Stimulated activated CD4-positive, alpha-beta T cell treated with anti-CD3 and anti-CD28 coated beads, Interleukin-4, amount 100 ng/mL, for 48 hours (primary cell): ENCODE results near the gene PTPRF.

Source experiments
- DNase-seq, 2 donors: peaks; one replicate each; pipeline ENCODE4 v3.0.0-alpha.2; 2020; ENCODE audit warnings: low read depth in 2 of 2

PTPRF gene

GRCh38 chr1:43664369-43664768, 133.7 kb downstream of the PTPRF start:
- DNase-seq, result no peak

DNA sequence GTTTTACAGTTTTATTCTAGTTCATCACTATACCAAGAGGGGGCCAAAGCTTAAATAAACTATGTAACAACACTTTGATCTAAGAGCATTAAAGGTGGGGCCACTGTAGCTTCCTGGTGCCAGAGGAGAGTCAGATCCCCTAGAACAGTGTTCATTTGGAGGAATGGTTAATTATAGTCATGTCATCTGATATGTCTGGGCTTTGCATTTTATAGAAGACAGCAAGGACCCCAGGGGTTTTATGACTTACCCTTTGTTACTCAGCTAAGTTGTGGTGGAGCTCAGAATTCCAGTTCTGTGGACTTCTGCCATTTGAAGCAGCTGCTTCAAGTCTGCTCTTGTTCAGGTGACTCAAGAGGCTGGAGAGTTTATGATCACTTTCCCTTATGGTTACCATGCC, 135.9 kb downstream of the PTPRF start:
- DNase-seq, result no peak

DNA sequence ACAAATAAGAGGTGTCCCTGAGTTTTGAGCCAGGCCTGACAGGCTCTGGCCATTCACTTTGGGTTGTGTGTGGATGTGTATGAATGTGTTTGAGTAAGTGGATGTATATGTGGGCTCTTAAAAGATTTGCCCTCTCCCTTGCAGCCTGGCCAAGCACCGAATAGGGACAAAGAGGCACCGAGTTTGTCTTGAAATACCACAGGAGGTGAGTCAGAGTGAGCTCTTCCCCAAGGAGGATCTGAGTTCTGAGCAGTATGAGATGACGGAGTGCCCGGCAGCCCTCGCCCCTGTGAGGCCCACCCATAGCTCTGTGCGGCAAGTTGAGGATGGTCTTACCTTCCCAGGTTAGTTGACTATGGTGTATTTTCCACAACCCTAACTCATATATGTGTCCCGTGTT, 138.3 kb downstream of the PTPRF start:
- no peak for DNase-seq

DNA sequence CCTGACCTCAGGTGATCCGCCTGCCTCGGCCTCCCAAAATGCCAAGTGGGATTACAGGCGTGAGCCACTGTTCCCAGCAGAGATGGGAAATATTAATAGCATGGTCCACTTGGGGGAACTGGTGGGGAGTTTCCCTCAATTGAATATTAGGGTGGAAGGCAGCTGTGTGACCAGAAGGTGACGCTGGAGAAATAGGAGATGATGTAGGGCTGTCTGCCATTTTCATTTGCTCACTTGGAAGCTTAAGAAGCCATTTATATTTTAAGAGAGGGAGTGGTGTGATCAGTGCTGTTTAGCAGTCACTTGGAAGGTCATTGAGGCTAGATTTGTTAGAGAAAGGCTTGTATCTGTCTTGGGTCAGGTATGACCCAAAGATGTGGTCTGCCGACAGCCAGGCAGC, 139.2 kb downstream of the PTPRF start:
- no peak for DNase-seq

DNA sequence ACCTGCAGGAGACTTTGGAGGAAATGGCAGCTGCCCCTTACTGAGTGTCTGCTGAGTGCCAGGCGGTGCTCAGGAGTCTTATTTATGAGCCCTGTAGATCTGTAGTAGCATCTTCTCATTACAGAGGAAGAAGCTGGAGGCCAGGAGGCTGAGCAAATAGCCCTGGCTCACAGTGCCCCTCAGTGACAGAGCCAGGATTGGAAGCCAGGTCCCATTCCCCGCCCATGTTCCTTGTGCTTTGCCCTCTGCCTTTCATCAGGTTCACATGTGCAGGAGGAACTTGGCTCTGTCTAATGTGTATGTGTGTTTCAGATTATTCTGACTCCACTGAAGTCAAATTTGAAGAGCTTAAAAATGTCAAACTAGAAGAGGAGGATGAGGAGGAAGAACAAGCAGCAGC, 140.5 kb downstream of the PTPRF start:
- no peak for DNase-seq

DNA sequence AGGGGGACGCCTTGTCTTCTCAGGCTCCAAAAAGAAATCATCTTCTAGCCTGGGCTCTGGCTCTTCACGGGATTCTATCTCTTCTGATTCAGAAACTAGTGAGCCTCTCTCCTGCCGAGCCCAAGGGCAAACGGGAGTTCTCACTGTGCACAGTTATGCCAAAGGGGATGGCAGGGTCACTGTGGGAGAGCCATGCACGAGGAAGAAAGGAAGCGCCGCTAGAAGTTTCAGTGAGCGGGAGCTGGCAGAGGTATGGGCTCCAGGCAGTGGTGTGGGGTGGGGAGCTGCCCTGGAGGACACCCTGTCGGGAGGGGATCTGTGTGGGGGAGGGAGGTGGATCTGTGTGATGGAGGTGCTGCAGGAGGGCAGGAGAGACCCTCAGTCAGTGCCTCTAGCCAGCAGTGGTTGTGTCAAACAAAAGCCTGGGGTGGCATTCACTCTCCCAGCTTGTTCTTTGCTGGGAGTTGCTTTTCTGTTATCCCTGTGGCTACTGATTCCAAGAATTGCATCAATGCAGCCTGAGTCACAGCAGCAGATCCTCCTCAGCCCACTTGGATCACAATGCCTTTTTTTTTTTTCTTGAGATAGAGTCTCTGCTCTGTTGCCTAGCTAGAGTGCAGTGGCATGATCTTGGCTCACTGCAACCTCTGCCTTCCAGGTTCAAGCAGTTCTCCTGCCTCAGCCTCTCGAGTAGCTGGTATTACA, 141.1 kb downstream of the PTPRF start:
- DNase-seq, result no peak

- no peak for DNase-seq
Measured at GRCh38 chr1:43673261-43673660, 142.6 kb downstream of the PTPRF start.
